HG03064 (cell line): ENCODE measurements around the gene ZNF660.
A peak's percentile ranks its signal among the peaks of the same experiment; 100 is the strongest.
"Not testable (repeated sequence)": the region's sequence is repeated elsewhere in the genome, so short reads cannot be mapped to it uniquely, and the experiment has no call there.

Experiments used
- ATAC-seq: cut with Tn5 transposase; IDR thresholded peaks from one replicate; pipeline ENCODE4 v1.9.1; 2021; ENCODE audit warnings: low read depth; ENCODE audit not compliant: unreplicated experiment

The ZNF660 gene

GRCh38 chr3:44584646-44585501 lies at the start of gene ZNF660:
ZNF660 (plus strand) TSS chr3:44584964; CDS start chr3:44594194, 9,230 bp downstream.
- peak; percentile 65 for ATAC-seq

GRCh38 chr3:44535364-44535763 lies 49.4 kb upstream of the ZNF660 start:
- ATAC-seq: no peak

DNA sequence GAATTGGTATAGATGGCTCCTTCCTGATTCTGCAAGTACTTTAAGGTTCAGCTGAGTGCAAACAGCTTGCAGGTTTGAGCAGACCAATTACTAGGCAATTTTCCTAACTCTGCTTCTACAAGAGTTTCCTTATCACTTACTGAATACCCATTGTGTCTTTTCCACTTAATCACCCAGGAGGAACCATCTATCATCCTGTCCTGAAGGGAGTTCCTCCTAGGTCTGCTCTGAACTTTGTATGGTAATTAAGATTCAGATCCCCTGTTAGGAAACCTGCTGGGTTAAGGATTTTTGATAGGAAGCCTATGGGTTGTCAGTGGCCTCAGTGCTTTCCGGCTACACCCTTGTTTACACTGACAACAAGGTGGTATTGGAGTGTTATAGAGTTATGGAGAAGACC lies 40.0 kb upstream of the ZNF660 start:
- ATAC-seq: not testable (repeated sequence)

- ATAC-seq: peak; percentile 78
Observed at GRCh38 chr3:44554626-44555592, 29.9 kb upstream of the ZNF660 start, which contains the start of gene ZKSCAN7. ZKSCAN7 (plus strand) TSS chr3:44555193; CDS start chr3:44557048, 1,855 bp downstream.

- no peak for ATAC-seq
Observed at GRCh38 chr3:44555723-44556122, 29.0 kb upstream of the ZNF660 start.

- no peak for ATAC-seq
Observed at GRCh38 chr3:44557074-44557473, 27.7 kb upstream of the ZNF660 start.

GRCh38 chr3:44561076-44561475 lies 23.7 kb upstream of the ZNF660 start:
- no peak for ATAC-seq

DNA sequence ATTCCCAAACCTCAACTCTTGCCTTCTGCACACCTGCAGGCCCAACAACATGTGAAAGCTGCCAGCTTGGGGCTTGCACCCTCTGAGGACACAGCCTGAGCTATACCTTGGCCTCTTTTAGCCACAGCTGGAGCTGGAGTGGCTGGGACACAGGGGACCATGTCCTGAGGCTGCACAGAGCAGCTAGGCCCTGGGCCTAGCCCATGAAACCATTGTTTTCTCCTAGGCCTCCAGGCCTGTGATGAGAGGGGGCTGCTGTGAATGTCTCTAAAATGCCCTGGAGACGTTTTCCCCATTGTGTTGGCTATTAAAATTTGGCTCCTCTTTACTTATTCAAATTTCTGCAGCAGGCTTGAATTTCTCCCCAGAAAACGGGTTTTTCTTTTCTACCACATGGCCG lies 22.6 kb upstream of the ZNF660 start:
- no peak for ATAC-seq

DNA sequence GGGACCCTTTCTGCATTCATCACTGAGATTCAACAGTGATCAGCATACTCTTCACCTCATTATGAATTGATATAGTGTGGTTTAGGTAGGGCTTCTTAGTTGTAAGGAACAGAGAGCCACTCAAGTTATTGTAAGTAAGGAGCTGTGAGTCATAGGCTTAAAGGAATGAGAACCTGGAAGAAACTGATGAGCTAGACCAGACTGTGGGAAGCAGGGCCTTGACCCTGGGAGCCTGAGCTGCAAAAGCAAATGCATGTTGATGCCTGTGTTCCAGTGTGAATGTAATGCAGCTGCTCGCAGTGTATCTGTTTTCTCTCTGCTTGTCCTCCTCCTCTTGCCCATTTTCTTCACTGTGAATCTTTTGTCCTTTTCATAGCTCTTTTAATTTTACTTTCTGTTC lies 16.2 kb upstream of the ZNF660 start:
- no peak for ATAC-seq

- ATAC-seq: no peak
Observed at GRCh38 chr3:44571024-44571423, 13.7 kb upstream of the ZNF660 start.

DNA sequence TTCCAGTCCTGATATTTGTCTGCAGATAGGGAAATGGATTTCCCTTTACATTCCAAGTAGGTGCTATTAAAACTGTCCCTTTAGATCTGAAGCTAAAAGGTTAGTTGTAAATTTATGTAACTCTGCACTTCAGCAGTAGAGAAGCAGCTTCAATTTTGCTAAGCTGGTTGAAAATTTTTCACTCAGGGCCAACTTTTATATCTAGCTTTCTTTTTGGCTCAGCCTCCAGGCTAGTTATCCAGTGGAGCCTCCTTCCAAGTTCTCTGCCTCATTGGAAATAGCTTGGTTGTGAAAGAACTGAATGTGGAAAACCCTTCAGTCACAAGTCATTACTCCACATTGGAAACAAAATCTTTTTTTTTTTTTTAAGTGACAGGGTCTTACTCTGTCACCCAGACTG lies 8.2 kb upstream of the ZNF660 start:
- no peak for ATAC-seq

DNA sequence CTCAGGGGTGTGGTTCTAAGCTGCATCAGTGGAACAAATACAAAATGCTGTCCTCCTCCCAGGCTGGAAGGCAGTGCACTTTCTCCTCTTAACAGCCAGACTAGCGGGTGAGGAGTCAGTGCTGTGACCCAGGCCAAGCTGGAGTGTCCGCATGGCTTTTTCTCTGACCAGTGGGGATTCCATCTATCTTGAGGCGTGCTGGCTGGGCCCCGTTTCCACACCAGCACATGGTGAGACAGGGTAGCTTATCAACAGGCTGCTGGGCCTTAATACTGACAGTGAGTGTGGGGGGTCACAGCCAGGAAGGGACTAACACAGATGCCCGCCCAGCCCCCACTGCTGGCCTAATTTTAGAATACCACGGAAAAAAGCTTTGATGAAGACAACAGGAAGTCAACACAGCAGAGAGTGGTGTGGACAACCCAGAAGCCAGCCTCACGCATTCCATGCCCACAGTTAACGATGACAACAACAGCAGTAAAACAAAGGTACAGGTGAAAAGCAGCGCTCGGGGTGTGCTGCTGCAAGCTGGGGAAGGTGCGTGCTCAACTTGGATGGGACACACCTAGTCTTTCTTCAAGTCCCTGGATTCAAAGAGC lies 7.3 kb upstream of the ZNF660 start:
- ATAC-seq: not testable (repeated sequence)

GRCh38 chr3:44578316-44578715 lies 6.4 kb upstream of the ZNF660 start:
- not testable (repeated sequence) for ATAC-seq

DNA sequence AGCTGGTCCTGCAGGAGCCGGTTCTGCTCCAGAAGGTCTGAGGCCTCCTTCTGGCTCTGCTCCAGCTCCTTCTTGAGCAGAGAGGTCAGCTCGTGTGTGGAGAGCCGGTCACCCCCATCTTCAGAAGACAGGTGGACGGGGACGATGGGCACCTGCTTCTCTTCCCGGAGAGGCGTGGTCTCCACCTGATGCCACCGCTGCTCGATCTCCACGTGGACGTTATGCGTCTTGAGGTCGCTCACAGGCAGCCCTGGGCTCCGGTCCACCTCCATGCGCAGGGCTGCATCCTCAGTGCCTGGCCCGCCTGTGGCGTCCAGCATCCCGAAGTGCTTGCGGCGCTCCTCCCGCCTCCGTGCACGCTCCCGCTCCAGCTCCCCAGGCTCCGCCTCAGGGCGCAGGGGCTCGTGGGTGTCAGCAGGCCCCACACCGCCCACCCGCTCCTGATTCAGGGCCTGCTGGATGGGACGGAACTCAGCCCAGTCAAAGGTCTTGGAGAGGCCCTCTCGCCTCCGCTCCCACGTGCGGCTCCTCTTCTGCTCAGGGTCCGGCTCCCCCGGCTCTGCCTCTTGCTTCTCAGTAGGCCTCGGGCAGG lies 5.7 kb upstream of the ZNF660 start:
- ATAC-seq: not testable (repeated sequence)

- ATAC-seq: not testable (repeated sequence)
Observed at GRCh38 chr3:44579749-44580148, 5.0 kb upstream of the ZNF660 start.

DNA sequence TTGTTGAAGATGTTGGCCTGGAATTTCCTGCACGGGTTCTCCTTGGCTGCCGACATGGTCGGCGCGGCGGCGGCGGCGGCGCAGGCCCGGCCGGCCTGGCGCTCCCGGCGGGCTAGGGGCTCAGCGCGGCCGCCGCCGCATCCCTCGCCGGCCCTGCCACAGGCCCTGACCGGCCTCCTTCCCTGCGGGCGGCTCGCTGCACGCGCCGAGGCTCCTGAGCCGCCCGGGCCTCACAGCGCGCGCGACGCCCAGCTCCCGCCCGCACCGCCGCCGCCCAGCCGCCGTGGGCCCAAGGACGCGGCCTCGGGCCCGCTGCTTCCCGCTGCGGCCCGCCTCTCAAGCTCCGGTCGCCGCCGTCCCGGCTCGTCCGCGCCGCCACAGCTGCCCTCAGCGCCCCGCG lies 3.8 kb upstream of the ZNF660 start:
- not testable (repeated sequence) for ATAC-seq

DNA sequence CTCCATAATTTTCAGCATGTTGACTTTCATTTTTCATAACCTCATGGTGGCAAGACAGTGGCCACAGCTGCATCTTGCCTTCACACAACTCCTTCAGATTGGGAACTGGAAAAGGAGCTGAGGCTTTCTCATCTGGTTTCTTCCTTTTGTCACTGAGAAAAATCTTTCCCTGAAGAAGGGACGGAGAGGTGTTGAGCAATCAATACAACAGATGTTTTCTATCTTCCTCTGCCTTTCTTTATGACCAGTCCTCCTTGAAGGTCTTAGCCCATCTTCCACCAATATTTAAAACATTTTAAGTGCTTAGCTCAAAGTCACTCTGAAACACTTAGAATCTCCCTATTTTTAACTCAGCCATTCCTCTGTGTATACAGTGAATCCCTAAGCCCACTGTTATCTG lies 11.9 kb downstream of the ZNF660 start:
- no peak for ATAC-seq

- no peak for ATAC-seq
Observed at GRCh38 chr3:44601749-44602148, 17.0 kb downstream of the ZNF660 start.

GRCh38 chr3:44612678-44613077 lies 27.9 kb downstream of the ZNF660 start:
- no peak for ATAC-seq

GRCh38 chr3:44624749-44625480 lies 40.2 kb downstream of the ZNF660 start, which contains the start of gene ZNF197:
ZNF197 (plus strand) TSS chr3:44625036; CDS start chr3:44629155, 4,119 bp downstream.
- peak; percentile 87 for ATAC-seq
